Uterus (tissue), 2 donors: ENCODE data around the gene SOS2.
"Not testable (repeated sequence)": the region's sequence is repeated elsewhere in the genome, so short reads cannot be mapped to it uniquely, and the experiment has no call there.

Source experiments
- POLR2A ChIP-seq, 2 donors: fragments of 450-650 bp; IDR thresholded peaks; one replicate each; pipeline ENCODE4 v1.6.1; 2016; ENCODE audit warnings: antibody characterized with exemption in 2 of 2, mild to moderate bottlenecking in 1 of 2, moderate library complexity in 1 of 2
- TF ChIP-seq, protein P1 (sequence below), 4 experiments: fragments of 200-600 bp in 2 of 4; fragments of 450-650 bp in 2 of 4; sonication (generic) in 2 of 4; IDR thresholded peaks; one replicate each; pipeline ENCODE4 v1.5.1; 2016 to 2019; ENCODE audit warnings: antibody characterized with exemption in 4 of 4, mild to moderate bottlenecking in 2 of 4, moderate library complexity in 1 of 4

DNA sequence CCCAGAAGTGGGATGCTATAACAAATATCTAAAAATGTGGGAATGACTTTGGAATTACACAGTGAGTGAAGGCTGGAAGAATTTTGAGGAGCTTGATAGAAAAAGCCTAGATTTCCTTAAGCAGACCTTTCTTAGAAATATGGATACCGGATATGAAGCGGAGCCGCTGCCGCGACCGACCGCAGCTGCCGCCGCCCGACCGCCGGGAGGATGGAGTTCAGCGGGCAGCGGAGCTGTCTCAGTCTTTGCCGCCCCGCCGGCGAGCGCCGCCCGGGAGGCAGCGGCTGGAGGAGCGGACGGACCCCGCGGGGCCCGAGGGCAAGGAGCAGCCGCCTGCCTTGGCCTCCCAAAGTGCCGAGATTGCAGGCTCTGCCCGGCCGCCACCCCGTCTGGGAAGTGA, 157.7 kb downstream of the SOS2 start:
- TF ChIP-seq, protein P1, sequence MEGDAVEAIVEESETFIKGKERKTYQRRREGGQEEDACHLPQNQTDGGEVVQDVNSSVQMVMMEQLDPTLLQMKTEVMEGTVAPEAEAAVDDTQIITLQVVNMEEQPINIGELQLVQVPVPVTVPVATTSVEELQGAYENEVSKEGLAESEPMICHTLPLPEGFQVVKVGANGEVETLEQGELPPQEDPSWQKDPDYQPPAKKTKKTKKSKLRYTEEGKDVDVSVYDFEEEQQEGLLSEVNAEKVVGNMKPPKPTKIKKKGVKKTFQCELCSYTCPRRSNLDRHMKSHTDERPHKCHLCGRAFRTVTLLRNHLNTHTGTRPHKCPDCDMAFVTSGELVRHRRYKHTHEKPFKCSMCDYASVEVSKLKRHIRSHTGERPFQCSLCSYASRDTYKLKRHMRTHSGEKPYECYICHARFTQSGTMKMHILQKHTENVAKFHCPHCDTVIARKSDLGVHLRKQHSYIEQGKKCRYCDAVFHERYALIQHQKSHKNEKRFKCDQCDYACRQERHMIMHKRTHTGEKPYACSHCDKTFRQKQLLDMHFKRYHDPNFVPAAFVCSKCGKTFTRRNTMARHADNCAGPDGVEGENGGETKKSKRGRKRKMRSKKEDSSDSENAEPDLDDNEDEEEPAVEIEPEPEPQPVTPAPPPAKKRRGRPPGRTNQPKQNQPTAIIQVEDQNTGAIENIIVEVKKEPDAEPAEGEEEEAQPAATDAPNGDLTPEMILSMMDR (IDR thresholded peaks at IDR 0.05) = not testable (repeated sequence)
- TF ChIP-seq POLR2A (IDR thresholded peaks at IDR 0.05) = not testable (repeated sequence)
